Measurements from ENCODE around the gene ALOX5AP.

Gene ALOX5AP

DNA sequence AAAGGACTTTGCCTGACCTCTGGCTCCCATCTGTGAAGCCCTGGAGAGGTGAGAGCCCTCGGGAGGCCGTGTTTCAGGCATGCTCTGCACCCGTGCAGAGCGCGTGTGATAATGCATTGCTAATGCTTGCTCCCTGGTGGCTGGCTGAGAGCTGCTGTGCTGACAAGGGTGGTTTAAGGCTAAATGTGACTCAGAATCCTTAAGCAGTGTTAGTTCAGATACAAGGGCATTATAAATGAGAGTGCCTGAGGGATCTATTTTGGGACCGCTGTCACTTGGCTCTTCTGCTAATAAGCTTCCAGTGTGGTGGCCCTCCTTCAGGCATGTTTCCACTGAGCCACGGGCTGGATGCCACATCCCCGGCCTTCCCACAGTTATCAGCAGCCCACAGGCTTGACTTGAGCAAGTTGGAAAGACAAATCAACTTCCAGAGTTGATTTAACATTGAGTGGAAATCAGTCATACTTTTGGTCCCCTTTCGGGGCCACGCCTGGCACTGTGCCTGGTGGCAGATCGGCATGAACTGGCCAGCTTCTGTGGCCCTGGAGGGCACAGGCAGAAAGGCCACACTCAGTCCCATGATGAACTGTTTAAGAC, 17.0 kb downstream of the ALOX5AP start:
- Histone ChIP-seq H3K9me3 (no peaks in the 10 kb centered on the region), H3K36me3 (no peaks in the 10 kb centered on the region), H3K27ac (no peak overlapping the region), H3K27me3 (no peaks in the 10 kb centered on the region), H3K9ac (no peak overlapping the region), H3K4me1 (no peaks in the 10 kb centered on the region), H3K4me2 (no peak overlapping the region), H4K20me1 (no peaks in the 10 kb centered on the region), H3K4me3 (no peak overlapping the region)
- no peak for TF ChIP-seq Cebpa-rat (IDR thresholded peaks at IDR 0.05)

DNA sequence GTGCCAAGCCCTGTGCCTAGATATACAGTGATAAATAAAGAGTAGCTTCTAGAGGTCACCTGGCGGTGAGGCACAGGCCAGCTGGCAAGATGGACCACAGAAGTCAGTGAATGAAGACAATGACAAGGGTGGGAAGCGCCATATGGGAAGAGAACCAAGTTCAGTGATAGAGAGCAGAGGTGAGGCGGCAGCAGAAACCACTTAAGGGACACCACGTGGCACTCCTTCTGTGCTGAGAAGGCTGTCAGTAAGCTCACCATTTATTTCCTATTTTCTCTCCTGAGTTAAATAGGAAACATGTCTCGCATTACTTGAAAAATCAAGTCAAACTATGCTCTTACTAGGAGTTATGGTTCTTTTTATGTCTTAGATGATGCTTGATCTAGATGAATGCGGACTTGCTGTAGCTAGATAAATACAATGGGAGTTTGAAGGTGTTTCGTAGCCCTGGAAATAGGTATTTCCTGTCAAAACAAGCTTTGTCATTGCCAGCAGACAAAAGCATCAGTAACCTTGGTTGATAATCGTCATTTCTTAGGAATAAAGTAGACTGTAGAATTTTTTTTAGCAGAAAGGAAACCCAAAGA, 17.8 kb downstream of the ALOX5AP start:
- H3K36me3 ChIP-seq, result no peaks in the 10 kb centered on the region
- no peak overlapping the region for H3K9ac ChIP-seq
- no peaks in the 10 kb centered on the region for H4K20me1 ChIP-seq
- H3K9me3 ChIP-seq, result no peaks in the 10 kb centered on the region
- H3K4me2 ChIP-seq, result no peak overlapping the region
- TF ChIP-seq Cebpa-rat (IDR thresholded peaks at IDR 0.05), result no peak
- H3K4me1 ChIP-seq, result no peaks in the 10 kb centered on the region
- no peak overlapping the region for H3K4me3 ChIP-seq
- H3K27ac ChIP-seq, result no peak overlapping the region
- no peaks in the 10 kb centered on the region for H3K27me3 ChIP-seq

DNA sequence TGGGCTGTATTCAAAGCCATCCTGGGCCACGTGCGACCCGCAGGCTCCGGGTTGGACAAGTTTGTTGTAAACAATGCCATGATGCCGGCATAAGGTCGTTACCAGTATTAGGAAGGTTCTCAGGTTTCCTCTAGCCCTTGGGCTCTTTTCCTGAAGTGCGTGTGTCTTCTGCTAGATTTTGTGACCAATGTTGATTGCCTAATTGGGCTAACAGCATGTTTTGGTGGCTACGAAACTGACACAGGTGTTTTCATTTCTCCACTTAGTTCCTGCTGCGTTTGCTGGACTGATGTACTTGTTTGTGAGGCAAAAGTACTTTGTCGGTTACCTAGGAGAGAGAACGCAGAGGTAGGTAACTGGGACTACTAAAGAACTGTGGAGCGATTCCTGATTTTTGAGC, 20.3 kb downstream of the ALOX5AP start:
- H4K20me1 ChIP-seq, result no peaks in the 10 kb centered on the region
- no peak for TF ChIP-seq Cebpa-rat (IDR thresholded peaks at IDR 0.05)
- no peak overlapping the region for H3K27ac ChIP-seq

GRCh38 chr13:30757026-30757742, 21.8 kb downstream of the ALOX5AP start:
- Histone ChIP-seq H3K4me2 (no peak overlapping the region), H3K9ac (no peak overlapping the region), H3K36me3 (no peaks in the 10 kb centered on the region), H4K20me1 (no peaks in the 10 kb centered on the region), H3K4me1 (no peaks in the 10 kb centered on the region), H3K27me3 (no peaks in the 10 kb centered on the region), H3K4me3 (no peak overlapping the region), H3K9me3 (no peaks in the 10 kb centered on the region), H3K27ac (no peak overlapping the region)
- no peak for TF ChIP-seq Cebpa-rat (IDR thresholded peaks at IDR 0.05)

More for the DNA sequence above, 20.3 kb downstream of the ALOX5AP start:
- H3K4me1 ChIP-seq, result no peaks in the 10 kb centered on the region
- no peaks in the 10 kb centered on the region for H3K36me3 ChIP-seq
- H3K27me3 ChIP-seq, result no peaks in the 10 kb centered on the region
- H3K9ac ChIP-seq, result no peak overlapping the region
- H3K9me3 ChIP-seq, result no peaks in the 10 kb centered on the region
- no peak overlapping the region for H3K4me2 ChIP-seq
- no peak overlapping the region for H3K4me3 ChIP-seq

DNA sequence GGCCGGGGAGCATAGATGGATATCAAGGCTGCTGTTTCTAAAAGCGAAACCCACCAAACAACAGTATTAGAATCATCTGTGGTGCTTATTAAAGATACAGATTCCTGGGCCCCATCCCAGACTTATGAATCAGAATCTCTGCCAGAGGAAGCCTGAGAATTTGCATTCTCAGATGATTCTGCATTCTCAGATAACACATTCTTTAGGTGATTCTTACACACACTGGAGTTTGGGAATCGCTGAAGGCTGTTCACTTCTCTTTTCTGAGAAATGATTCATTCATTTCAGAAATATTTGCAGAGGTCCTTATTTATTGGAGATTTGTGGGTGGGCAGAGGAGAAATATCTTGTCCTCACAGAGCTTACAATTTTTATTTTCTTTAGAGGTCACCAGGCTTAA, 24.4 kb downstream of the ALOX5AP start:
- no peaks in the 10 kb centered on the region for H4K20me1 ChIP-seq

DNA sequence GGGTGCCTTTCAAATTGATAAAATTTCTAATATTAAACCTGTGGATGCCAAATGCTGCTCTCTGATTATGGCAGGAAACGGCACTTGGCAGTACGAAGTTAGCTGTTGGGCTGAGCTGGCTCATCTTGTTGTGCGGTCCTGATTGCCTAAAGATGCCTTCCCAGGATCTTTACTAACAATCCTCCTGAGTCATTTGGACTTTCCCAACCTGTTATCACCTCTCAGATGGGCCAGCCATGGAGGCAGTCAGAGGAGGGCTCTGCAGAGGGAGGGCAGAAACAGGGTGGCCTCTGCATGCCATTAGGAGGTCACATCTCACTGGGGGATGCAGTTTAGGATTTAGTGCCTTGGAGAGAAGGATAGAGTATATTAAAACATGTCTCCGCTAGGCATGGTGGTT, 27.3 kb downstream of the ALOX5AP start:
- Histone ChIP-seq H3K9ac (no peak overlapping the region), H3K27ac (no peak overlapping the region), H3K4me1 (peaks cover 10% of the 10 kb centered on the region), H4K20me1 (no peaks in the 10 kb centered on the region), H3K4me3 (no peak overlapping the region), H3K36me3 (no peaks in the 10 kb centered on the region), H3K4me2 (no peak overlapping the region), H3K27me3 (no peaks in the 10 kb centered on the region), H3K9me3 (no peaks in the 10 kb centered on the region)
- no peak for TF ChIP-seq Cebpa-rat (IDR thresholded peaks at IDR 0.05)

More for the DNA sequence above, 24.4 kb downstream of the ALOX5AP start:
- no peak overlapping the region for H3K4me3 ChIP-seq
- H3K4me1 ChIP-seq, result no peaks in the 10 kb centered on the region
- no peaks in the 10 kb centered on the region for H3K27me3 ChIP-seq
- H3K9ac ChIP-seq, result no peak overlapping the region
- H3K36me3 ChIP-seq, result no peaks in the 10 kb centered on the region
- no peak overlapping the region for H3K27ac ChIP-seq
- TF ChIP-seq Cebpa-rat (IDR thresholded peaks at IDR 0.05), result no peak
- no peaks in the 10 kb centered on the region for H3K9me3 ChIP-seq
- H3K4me2 ChIP-seq, result no peak overlapping the region

DNA sequence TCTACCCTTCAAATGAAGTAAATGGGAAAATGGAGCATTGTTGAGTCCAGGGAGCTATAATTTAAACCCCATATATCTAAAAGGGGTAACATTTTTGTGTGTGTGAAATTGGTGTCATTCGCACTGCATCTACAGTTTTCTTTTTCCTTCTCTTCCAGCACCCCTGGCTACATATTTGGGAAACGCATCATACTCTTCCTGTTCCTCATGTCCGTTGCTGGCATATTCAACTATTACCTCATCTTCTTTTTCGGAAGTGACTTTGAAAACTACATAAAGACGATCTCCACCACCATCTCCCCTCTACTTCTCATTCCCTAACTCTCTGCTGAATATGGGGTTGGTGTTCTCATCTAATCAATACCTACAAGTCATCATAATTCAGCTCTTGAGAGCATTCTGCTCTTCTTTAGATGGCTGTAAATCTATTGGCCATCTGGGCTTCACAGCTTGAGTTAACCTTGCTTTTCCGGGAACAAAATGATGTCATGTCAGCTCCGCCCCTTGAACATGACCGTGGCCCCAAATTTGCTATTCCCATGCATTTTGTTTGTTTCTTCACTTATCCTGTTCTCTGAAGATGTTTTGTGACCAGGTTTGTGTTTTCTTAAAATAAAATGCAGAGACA, 28.6 kb downstream of the ALOX5AP start:
- H3K4me1 ChIP-seq, result peaks cover 14% of the 10 kb centered on the region
- H4K20me1 ChIP-seq, result no peaks in the 10 kb centered on the region
- H3K4me2 ChIP-seq, result no peak overlapping the region
- no peak overlapping the region for H3K4me3 ChIP-seq
- no peak overlapping the region for H3K27ac ChIP-seq
- TF ChIP-seq Cebpa-rat (IDR thresholded peaks at IDR 0.05), result no peak
- H3K27me3 ChIP-seq, result no peaks in the 10 kb centered on the region
- H3K9me3 ChIP-seq, result no peaks in the 10 kb centered on the region
- H3K36me3 ChIP-seq, result no peaks in the 10 kb centered on the region
- no peak overlapping the region for H3K9ac ChIP-seq

GRCh38 chr13:30766231-30766630, 30.9 kb downstream of the ALOX5AP start:
- Histone ChIP-seq H3K4me1 (peaks cover 25% of the 10 kb centered on the region), H3K36me3 (no peaks in the 10 kb centered on the region), H3K4me3 (no peak overlapping the region), H3K27me3 (no peaks in the 10 kb centered on the region), H4K20me1 (no peaks in the 10 kb centered on the region), H3K9ac (no peak overlapping the region), H3K27ac (no peak overlapping the region), H3K9me3 (no peaks in the 10 kb centered on the region), H3K4me2 (no peak overlapping the region)
- TF ChIP-seq Cebpa-rat (IDR thresholded peaks at IDR 0.05), result no peak

DNA sequence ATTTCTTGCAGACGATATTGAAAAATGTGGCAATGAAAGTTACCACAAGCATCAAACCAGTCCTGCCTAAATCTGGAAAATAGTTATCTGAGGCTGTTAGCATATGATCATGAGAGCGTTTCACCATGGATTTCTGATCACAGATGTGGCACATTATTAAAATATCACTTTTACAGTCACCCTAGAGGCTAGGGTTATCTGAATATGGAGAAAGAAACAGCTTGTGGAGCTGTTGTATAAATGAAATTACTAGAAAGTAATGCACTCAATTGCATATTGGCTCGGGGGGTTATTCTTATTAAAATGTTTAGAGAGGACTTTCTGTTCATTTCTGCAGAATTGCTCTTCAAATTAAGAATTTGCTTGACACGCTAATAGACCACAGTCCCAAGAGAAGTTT, 35.6 kb downstream of the ALOX5AP start:
- Histone ChIP-seq H3K36me3 (no peaks in the 10 kb centered on the region), H3K9ac (no peak overlapping the region)

GRCh38 chr13:30773561-30773960, 38.2 kb downstream of the ALOX5AP start:
- H3K4me3 ChIP-seq, result no peak overlapping the region
- H3K4me2 ChIP-seq, result peak overlapping the region; percentile 77
- H3K4me1 ChIP-seq, result peaks cover 34% of the 10 kb centered on the region
- H3K9ac ChIP-seq, result no peak overlapping the region
- H3K36me3 ChIP-seq, result no peaks in the 10 kb centered on the region
- peaks cover 13% of the 10 kb centered on the region for H3K9me3 ChIP-seq
- no peak for TF ChIP-seq Cebpa-rat (IDR thresholded peaks at IDR 0.05)
- no peaks in the 10 kb centered on the region for H3K27me3 ChIP-seq
- no peaks in the 10 kb centered on the region for H4K20me1 ChIP-seq
- peak overlapping the region; percentile 66 for H3K27ac ChIP-seq

More for the DNA sequence above, 35.6 kb downstream of the ALOX5AP start:
- no peak overlapping the region for H3K27ac ChIP-seq
- TF ChIP-seq Cebpa-rat (IDR thresholded peaks at IDR 0.05), result no peak
- H3K27me3 ChIP-seq, result no peaks in the 10 kb centered on the region
- H3K4me1 ChIP-seq, result peaks cover 48% of the 10 kb centered on the region
- H3K4me2 ChIP-seq, result peak overlapping the region; percentile 20
- peaks cover 13% of the 10 kb centered on the region for H3K9me3 ChIP-seq
- H4K20me1 ChIP-seq, result no peaks in the 10 kb centered on the region
- no peak overlapping the region for H3K4me3 ChIP-seq

Data from BLaER1 (cell line).